NCI-H1417 (cell line): ENCODE results near the gene MEGF10.
A peak's percentile ranks its signal among the peaks of the same experiment; 100 is the strongest.

Experiments
- DNase-seq, 3 experiments: peaks; one replicate each; lab custom pipeline; 2025; lab: John Stamatoyannopoulos, UW

MEGF10 gene

GRCh38 chr5:127326976-127327755, 36.6 kb downstream of the MEGF10 start:
- DNase-seq = no peak

GRCh38 chr5:127330116-127330515, 39.5 kb downstream of the MEGF10 start:
- DNase-seq = no peak

DNA sequence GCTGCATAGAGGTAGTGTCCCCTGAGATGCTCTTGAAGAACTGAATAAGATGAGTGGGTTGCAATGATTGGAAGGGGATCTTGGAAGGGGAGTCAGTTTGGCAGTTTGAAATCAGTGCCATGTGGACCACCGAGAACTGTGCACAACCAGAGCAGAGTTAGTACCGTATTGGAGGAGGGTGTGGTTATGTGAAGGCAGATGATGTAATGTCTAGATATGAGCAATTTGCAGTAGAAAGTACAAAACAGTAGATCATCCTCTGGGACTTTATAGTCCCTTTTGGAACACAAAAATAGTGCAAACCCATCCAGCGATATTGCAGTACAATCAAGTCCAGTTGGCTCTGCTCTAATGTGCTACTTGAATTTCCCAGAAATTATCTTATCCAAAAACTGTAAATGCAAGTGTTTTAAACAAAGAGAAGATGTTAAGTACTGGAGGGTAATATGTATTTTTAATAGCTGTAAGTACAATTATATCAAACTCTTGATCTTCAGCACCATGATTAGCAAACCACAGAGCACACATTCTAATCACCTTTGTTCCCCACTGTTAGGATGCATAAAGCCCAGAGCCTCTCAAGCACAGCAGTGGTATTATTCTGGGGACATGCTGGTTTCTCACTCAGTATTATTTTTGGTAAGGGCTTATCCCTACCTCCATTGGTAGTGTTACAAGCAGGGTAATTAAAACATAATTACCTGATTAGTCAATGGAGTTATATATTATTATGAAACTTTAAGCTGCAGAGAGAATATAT, 41.5 kb downstream of the MEGF10 start:
- DNase-seq = peak in 1 of 3 experiments; percentile 20

- no peak for DNase-seq
These were observed 42.9 kb downstream of the MEGF10 start for GRCh38 chr5:127333483-127333882.

DNA sequence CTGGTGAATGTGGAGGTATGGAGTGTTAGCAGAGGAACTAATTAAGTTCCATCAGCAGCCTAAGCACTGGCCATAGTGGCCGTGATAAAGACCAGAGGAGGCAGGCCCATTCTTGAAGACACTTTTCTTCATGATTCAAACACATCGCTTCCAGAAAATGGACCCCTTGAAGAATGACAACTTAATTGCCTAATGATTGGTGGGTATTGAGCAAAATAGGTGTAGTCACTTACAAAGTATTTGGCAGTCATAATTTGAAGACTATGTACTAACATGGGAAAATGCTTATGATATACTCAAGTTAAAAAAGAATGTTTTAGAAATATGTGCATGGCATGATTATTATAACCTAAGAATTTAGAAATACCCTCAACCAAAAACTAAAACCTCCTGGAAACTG, 44.8 kb downstream of the MEGF10 start:
- peak in 1 of 3 experiments; percentile 1 for DNase-seq

- DNase-seq = no peak
These were observed 47.3 kb downstream of the MEGF10 start for GRCh38 chr5:127337876-127338275.

- no peak for DNase-seq
These were observed 47.9 kb downstream of the MEGF10 start for GRCh38 chr5:127338501-127338900.

GRCh38 chr5:127340606-127341005, 50.0 kb downstream of the MEGF10 start:
- no peak for DNase-seq

- DNase-seq = no peak
These were observed 51.8 kb downstream of the MEGF10 start for GRCh38 chr5:127342364-127342763.

GRCh38 chr5:127343313-127343712, 52.7 kb downstream of the MEGF10 start:
- no peak for DNase-seq

GRCh38 chr5:127343866-127344265, 53.3 kb downstream of the MEGF10 start:
- no peak for DNase-seq

DNA sequence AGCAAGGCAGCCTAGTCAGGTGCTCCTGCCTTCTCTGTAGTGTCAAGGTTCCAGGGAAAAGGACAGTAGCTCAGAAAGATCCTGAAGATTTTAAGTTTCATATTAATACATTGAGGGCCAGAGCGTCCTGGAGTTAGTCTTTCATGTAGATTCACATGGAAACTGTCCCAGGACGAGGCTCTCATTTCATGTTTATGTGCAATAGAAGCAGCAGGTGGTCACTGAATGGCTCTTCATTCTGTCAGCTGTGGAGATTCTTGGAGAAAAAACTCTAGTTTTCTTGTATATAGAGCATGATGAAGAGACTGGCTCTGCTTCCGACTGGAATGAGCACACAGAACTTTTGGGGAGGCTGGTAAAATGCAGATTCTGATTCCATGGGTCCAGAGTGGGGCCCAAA, 54.3 kb downstream of the MEGF10 start:
- no peak for DNase-seq

DNA sequence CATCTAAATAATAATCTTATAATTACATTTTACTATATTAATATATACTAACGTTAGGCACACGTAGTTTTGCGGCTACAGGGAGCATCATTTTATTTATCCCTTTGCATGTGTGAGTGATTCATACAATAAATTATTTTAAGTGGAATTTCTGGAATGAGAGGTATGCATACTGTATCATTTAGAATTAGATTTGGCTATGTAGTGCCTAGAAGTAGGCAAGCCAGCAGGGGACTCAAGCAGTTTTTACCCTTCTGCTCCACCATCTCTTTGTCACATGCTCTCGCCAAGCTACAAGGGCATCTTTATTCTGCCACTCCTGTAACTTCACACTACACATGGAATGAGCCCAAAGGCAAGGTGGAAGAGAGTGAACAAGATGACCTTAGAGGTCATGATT, 60.8 kb downstream of the MEGF10 start:
- DNase-seq = no peak

- no peak for DNase-seq
These were observed 61.5 kb downstream of the MEGF10 start for GRCh38 chr5:127352068-127352467.

DNA sequence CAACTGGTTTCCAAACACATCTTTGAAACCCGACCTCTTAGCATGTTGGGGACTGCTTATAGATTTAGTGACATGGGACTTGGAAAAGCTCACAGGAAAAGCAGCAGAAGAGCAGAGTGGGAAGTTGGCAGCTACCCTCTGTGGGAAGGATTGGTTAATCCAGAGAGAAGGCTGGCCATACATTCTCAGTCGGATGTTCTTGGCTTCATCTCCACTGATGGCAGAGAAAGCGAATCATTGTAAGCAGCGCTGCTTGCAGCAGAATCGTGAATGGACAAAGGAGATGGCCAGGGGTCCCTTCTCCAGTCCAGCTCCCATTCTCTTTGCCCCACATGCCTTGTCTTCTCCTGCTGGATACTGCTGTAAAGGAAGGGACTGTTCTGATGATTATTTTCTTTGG, 62.7 kb downstream of the MEGF10 start:
- DNase-seq = no peak

DNA sequence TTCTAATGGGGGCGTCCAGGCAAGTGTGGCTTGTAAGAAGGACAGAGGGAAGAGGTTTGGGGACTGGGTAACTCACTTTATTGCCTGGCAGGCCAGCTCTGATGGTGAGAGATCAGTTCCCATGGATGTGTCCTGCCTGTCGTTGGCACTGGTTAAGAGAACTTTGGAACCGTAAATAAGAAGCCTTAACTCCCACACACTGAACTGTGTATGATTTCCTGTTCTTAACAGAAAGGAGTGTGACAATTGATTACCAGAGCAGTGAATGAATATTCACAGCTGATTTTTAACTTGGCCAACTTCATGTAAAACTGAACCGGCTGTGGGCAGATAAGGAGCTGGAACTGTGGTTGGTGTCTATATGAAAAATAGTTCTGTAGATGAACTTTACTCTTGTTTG, 63.2 kb downstream of the MEGF10 start:
- no peak for DNase-seq

DNA sequence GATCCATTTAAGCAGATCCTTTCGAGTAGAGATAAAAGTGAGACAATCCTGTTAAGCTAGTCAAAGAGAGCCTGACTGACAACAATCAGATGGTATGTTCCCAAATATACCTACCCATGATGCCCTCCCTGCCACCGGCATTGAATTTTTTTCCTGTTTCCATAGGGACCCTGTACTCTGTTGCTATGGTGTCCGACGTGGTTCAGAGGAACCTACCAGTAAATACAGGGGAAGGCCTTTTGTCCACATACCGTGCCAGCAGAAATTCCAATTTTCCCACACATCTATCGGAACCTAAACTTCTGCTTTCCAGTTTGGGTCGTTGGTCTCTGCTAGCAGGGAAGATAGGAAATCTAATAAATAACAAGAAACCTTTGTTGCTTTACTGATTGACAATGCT, 64.7 kb downstream of the MEGF10 start:
- peak in 2 of 3 experiments; percentile 5 to 50 for DNase-seq

DNA sequence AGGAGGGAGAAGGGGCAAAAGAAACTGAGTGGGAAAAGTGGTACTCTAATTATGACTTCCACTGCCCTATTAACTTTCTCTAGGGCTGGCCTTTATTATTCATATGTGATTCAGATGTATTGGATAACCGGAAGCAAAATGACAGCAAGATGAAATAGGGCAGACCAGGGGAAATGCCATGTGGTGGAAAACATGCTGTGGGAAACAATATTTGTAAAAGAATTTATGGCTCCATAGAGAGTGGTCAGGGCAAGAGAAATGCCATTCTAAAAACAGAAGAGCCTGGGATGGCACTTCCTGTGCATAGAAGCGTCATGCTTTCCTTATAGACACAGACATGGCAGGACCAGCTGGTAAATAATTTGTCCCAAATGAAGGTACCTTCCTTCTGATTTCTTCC, 67.7 kb downstream of the MEGF10 start:
- DNase-seq = no peak

DNA sequence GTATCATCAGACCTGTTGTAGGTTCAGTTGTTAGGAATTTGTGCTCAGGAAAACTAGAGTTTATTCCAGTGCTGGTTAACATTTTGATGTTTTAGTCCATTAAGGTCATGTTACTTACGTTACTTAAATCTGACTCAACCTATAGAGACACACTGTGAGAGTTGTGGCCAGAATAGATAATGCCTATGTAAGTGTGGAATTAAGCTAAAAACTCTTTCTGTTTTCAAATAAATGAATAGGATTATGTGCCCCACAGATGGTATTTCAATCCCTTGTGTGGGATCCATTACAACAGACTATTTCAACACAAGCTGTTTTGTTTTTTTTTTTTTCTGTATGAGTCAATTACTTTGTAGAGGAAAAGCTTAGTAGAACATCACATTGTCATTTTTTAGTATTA, 68.1 kb downstream of the MEGF10 start:
- no peak for DNase-seq

DNA sequence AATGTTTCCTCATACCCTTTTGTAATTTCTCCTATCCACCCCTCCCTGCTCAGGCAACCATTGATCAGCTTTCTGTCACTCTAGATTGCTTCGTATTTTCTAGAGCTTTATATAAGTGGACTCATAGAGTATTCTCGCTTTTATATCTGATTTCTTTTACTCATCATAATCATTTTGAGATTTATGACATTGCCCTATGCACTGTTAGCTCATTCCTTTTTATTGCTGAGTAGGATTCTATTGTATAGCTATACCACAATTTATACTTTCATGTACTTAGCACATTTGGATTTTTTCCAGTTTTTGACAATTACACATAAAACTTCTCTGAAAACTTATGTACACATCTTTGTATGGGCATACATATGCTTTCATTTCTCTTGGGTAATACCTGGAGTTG, 68.9 kb downstream of the MEGF10 start:
- no peak for DNase-seq

- no peak for DNase-seq
These were observed 72.8 kb downstream of the MEGF10 start for GRCh38 chr5:127363403-127363802.

GRCh38 chr5:127367029-127367428, 76.4 kb downstream of the MEGF10 start:
- DNase-seq = no peak

GRCh38 chr5:127367946-127368465, 77.4 kb downstream of the MEGF10 start:
- DNase-seq = no peak
